GM15510 (cell line): ENCODE data around the gene NHERF2.

Experiments used
- POLR2A ChIP-seq: IDR thresholded peaks from 3 replicates; pipeline ENCODE4 v1.6.1; 2011; ENCODE audit warnings: borderline replicate concordance; ENCODE audit not compliant: insufficient read length; ENCODE audit errors: extremely low read depth

NHERF2 gene

GRCh38 chr16:1985466-1986150 is 41.1 kb upstream of the NHERF2 start:
- no peak for TF ChIP-seq POLR2A

GRCh38 chr16:1987198-1987597 is 39.5 kb upstream of the NHERF2 start:
- no peak for TF ChIP-seq POLR2A

GRCh38 chr16:1989209-1990100 is 37.2 kb upstream of the NHERF2 start, which contains the start of gene SYNGR3:
Gene SYNGR3 (plus strand): TSS chr16:1989970. CDS start chr16:1990103, 133 bp downstream.
- TF ChIP-seq POLR2A, result peak; percentile 7

- TF ChIP-seq POLR2A, result no peak
Observed at GRCh38 chr16:1990101-1990350, 36.7 kb upstream of the NHERF2 start.

- TF ChIP-seq POLR2A, result peak; percentile 15
Observed at GRCh38 chr16:1990351-1991134, 36.2 kb upstream of the NHERF2 start.

- TF ChIP-seq POLR2A, result peak; percentile 51
Observed at GRCh38 chr16:1991135-1991551, 35.6 kb upstream of the NHERF2 start.

GRCh38 chr16:1991588-1991947 is 35.1 kb upstream of the NHERF2 start:
- no peak for TF ChIP-seq POLR2A

GRCh38 chr16:1991948-1992703 is 34.6 kb upstream of the NHERF2 start:
- peak; percentile 76 for TF ChIP-seq POLR2A

GRCh38 chr16:1992704-1993317 is 33.9 kb upstream of the NHERF2 start:
- no peak for TF ChIP-seq POLR2A

GRCh38 chr16:1993731-1994131 is 33.0 kb upstream of the NHERF2 start:
- no peak for TF ChIP-seq POLR2A

GRCh38 chr16:1997494-1998359 is 29.0 kb upstream of the NHERF2 start:
- TF ChIP-seq POLR2A, result no peak

GRCh38 chr16:1998360-1998835 is 28.3 kb upstream of the NHERF2 start:
- no peak for TF ChIP-seq POLR2A

GRCh38 chr16:1998852-1999801 is 27.6 kb upstream of the NHERF2 start:
- TF ChIP-seq POLR2A, result no peak
